DND-41 (cell line): ENCODE data around the gene FASTK.

ENCODE experiments used
- ATAC-seq: fragments of 200-7000 bp; cut with Tn5 transposase; 3 replicates; pipeline ENCODE4 v1.9.1; 2021; ENCODE audit warnings: low read depth; ENCODE audit not compliant: insufficient read depth
- DNase-seq: peaks from one replicate; pipeline ENCODE4 v3.0.0-alpha.2; 2020
- H2AFZ ChIP-seq: 2 replicates; pipeline ENCODE4 v1.6.0; 2012; ENCODE audit warnings: low read depth, low read length
- H3K27ac ChIP-seq: 2 replicates; pipeline ENCODE4 v1.5.1; 2012; ENCODE audit warnings: low read length, inconsistent platforms
- H3K27me3 ChIP-seq: fragments of 200-600 bp; sonication (generic); 2 replicates; pipeline ENCODE4 v1.6.0; 2012; ENCODE audit warnings: low read length, mild to moderate bottlenecking, inconsistent platforms; ENCODE audit not compliant: insufficient read depth, poor library complexity
- H3K36me3 ChIP-seq: 2 replicates; pipeline ENCODE4 v1.5.1; 2012; ENCODE audit warnings: low read length, inconsistent platforms; ENCODE audit not compliant: insufficient read depth
- H3K4me1 ChIP-seq: 2 replicates; pipeline ENCODE4 v1.5.1; 2012; ENCODE audit warnings: mild to moderate bottlenecking, low read length; ENCODE audit not compliant: insufficient read depth
- H3K4me2 ChIP-seq: 2 replicates; pipeline ENCODE4 v1.6.0; 2012; ENCODE audit warnings: mild to moderate bottlenecking, moderate library complexity, low read length, inconsistent platforms; ENCODE audit not compliant: insufficient read depth
- H3K4me3 ChIP-seq, 2 experiments: fragments of 200-600 bp in 1 of 2; shearing (Covaris generic) in 1 of 2; 2 replicates each; pipeline ENCODE4 v1.5.1; 2012 to 2016; ENCODE audit warnings: inconsistent platforms in 2 of 2, low read length in 2 of 2, mild to moderate bottlenecking in 2 of 2, low read depth in 1 of 2, moderate library complexity in 1 of 2
- H3K79me2 ChIP-seq: 2 replicates; pipeline ENCODE4 v1.6.0; 2012; ENCODE audit warnings: low read length, inconsistent platforms; ENCODE audit not compliant: insufficient read depth
- H3K9ac ChIP-seq: 2 replicates; pipeline ENCODE4 v1.6.0; 2012; ENCODE audit warnings: low read depth, mild to moderate bottlenecking, inconsistent platforms, low read length, moderate library complexity
- H3K9me3 ChIP-seq: 2 replicates; pipeline ENCODE4 v1.5.1; 2012; ENCODE audit warnings: low read length, moderate library complexity, mild to moderate bottlenecking, inconsistent platforms; ENCODE audit not compliant: insufficient read depth, severe bottlenecking
- H4K20me1 ChIP-seq: 2 replicates; pipeline ENCODE4 v1.6.0; 2012; ENCODE audit warnings: low read length; ENCODE audit not compliant: insufficient read depth
- EZH2 ChIP-seq: IDR thresholded peaks from 3 replicates; pipeline ENCODE4 v1.6.1; 2012; ENCODE audit warnings: borderline replicate concordance, low read depth, mild to moderate bottlenecking, moderate library complexity, low read length, inconsistent platforms; ENCODE audit not compliant: severe bottlenecking
- TF ChIP-seq, protein P1 (sequence below): IDR thresholded peaks from 2 replicates; pipeline ENCODE4 v1.5.1; 2012; ENCODE audit warnings: borderline replicate concordance, low read length, moderate library complexity, mild to moderate bottlenecking; ENCODE audit not compliant: poor library complexity, severe bottlenecking; ENCODE audit errors: extremely low read depth

FASTK gene

DNA sequence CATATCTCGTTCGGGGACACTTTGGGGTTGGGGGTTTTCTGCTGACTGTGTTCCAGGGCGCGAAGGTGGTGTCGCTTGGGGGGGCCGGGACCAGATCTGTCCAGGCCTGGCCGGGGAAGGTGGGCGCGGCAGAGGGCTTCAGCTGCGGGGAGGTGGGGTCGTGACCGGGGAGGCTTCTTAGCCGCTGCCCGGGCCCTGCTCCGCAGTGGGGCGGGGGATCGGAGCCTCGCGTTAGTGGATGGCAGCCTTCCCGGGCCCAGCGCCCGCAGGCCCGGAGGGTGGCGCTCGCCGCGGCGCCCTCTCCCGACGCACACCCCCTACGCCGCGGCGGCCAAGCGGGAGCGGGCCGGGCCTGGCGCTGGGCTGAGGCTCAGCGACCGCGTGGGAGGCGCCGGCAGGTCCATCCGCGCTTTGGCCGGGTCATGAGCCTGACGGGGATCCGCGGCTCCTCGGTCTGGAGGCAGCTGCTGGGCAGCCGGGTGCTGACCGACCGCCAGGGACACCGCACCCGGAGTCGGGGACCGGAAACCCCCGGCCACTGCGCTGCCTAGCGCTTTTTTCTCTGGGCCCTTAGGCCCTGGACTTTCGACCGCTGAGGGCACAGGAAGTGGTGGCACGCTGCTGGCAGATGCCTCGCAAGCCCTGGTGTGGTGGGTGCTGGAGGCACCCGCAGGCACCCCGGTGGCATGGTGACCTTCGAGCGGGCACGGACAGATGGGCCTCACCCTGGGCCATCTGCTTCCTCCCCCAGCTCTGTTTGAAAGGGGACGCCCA lies 6.8 kb upstream of the FASTK start:
- DNase-seq (no peak), ATAC-seq (no peak)
- peaks cover 14% of the 10 kb centered on the region for H3K27me3 ChIP-seq
- peak overlapping the region; percentile 30 to 60; a peak in 3 of 4 replicates for H3K4me3 ChIP-seq
- H3K9me3 ChIP-seq, result no peaks in the 10 kb centered on the region
- TF ChIP-seq, protein P1, sequence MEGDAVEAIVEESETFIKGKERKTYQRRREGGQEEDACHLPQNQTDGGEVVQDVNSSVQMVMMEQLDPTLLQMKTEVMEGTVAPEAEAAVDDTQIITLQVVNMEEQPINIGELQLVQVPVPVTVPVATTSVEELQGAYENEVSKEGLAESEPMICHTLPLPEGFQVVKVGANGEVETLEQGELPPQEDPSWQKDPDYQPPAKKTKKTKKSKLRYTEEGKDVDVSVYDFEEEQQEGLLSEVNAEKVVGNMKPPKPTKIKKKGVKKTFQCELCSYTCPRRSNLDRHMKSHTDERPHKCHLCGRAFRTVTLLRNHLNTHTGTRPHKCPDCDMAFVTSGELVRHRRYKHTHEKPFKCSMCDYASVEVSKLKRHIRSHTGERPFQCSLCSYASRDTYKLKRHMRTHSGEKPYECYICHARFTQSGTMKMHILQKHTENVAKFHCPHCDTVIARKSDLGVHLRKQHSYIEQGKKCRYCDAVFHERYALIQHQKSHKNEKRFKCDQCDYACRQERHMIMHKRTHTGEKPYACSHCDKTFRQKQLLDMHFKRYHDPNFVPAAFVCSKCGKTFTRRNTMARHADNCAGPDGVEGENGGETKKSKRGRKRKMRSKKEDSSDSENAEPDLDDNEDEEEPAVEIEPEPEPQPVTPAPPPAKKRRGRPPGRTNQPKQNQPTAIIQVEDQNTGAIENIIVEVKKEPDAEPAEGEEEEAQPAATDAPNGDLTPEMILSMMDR, result no peak
- TF ChIP-seq EZH2, result no peak
- H4K20me1 ChIP-seq, result peaks cover 25% of the 10 kb centered on the region
- H3K9ac ChIP-seq, result peak overlapping the region; percentile 52
- 0 out of 2 replicates have a peak overlapping the region, but pooled peaks have one; percentile 1 for H2AFZ ChIP-seq
- H3K4me1 ChIP-seq, result peaks cover 39% of the 10 kb centered on the region
- peak overlapping the region; percentile 67 for H3K4me2 ChIP-seq
- H3K27ac ChIP-seq, result no peak overlapping the region
- no peaks in the 10 kb centered on the region for H3K36me3 ChIP-seq
- H3K79me2 ChIP-seq, result peaks cover 20% of the 10 kb centered on the region

DNA sequence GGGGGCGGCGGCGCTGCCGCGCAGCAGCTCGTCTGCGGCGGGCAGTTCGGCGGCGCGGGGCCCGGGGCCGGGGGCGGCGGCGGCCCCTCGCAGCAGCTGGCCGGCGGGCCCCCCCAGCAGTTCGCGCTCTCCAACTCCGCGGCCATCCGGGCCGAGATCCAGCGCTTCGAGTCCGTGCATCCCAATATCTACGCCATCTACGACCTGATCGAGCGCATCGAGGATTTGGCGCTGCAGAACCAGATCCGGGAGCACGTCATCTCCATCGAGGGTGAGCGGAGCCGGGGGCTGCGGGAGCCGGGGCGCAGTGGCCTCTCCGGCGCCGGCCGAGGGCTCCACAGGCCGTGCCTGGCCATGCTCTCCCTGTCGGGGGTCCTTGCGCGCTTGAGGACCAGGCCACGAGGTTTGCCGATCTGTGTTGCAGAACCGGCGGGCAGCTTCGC lies 6.2 kb upstream of the FASTK start:
- H3K36me3 ChIP-seq, result peaks cover 4% of the 10 kb centered on the region; the same call in 1 of the 2 replicates
- ATAC-seq, result no peak
- peak overlapping the region; percentile 30 to 60; a peak in 3 of 4 replicates for H3K4me3 ChIP-seq
- H3K9me3 ChIP-seq, result no peaks in the 10 kb centered on the region
- no peak overlapping the region for H3K27ac ChIP-seq
- peaks cover 25% of the 10 kb centered on the region for H4K20me1 ChIP-seq
- peaks cover 14% of the 10 kb centered on the region for H3K27me3 ChIP-seq
- H3K4me2 ChIP-seq, result peak overlapping the region; percentile 67
- no peak for DNase-seq
- TF ChIP-seq, protein P1, result no peak
- no peak for TF ChIP-seq EZH2
- H2AFZ ChIP-seq, result peak overlapping the region; percentile 1; the same call in 1 of the 2 replicates
- peaks cover 45% of the 10 kb centered on the region for H3K4me1 ChIP-seq
- peak overlapping the region; percentile 52 for H3K9ac ChIP-seq
- H3K79me2 ChIP-seq, result peaks cover 26% of the 10 kb centered on the region

DNA sequence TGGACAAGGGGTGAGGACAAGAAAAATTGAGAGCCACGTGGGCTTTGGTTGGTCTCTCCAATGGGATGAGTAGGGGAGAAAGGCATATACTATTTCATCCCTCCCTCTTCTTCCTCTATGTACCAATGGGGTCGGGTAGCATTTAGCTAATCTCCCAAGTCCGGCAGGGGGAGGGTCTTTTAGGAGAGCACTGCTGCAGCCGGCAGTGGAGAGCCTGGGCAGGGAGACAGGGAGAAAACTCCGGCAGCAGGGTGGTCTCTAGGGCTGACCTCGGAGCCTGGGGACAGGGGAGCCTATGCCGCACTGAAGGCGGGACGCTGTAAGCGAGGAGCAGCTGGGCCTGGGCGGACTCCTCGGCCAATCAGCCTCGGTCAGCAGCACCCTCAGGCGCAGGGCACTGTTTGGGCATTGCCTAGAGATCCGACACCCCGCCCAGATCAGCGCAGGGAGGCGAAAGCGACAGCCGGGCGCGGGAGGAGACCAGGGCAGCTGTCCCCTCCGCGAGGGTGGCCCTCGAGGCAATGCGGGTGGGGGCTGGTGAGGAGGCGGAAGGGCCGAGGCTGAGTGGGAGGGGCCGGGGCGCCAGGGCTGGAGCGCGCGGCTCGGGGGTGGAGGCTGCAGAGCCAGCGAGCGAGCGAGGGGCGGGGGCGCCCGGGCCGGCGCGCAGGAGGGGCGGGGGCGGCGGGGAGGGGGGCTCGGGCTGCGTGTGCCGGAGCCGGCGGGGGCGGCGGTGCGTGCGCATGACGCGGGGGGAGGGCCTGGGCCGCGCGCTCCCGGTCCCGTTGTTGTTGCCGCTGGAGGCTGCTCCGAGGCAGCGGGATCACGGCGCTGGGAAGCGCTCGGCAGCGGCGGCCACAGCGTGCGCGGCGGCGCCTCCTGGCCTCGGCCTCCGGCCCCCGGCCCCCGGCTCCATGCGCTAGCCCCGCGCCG lies 5.3 kb upstream of the FASTK start, which contains the start of gene AGAP3:
TSS of gene AGAP3 (plus strand) at position 785 of the 930 bp plus-strand sequence. CDS start 267 bp downstream, outside the sequence.
- peaks cover 34% of the 10 kb centered on the region for H3K79me2 ChIP-seq
- TF ChIP-seq EZH2, result no peak
- TF ChIP-seq, protein P1, result no peak
- H3K9me3 ChIP-seq, result no peaks in the 10 kb centered on the region
- no peak within 1 kb of the TSS for H3K27ac ChIP-seq
- ATAC-seq (peak; percentile 13; the same call in 2 of the 3 replicates), DNase-seq (peak; percentile 61)
- H3K4me3 ChIP-seq, result peak within 1 kb of the TSS; percentile 30 to 66; a peak in 3 of 4 replicates
- H3K4me2 ChIP-seq, result peak within 1 kb of the TSS; percentile 79
- H3K36me3 ChIP-seq, result peaks cover 10% of the 10 kb centered on the region; the same call in 1 of the 2 replicates
- peak within 1 kb of the TSS; percentile 54 for H3K9ac ChIP-seq
- peaks cover 53% of the 10 kb centered on the region for H3K4me1 ChIP-seq
- peaks cover 21% of the 10 kb centered on the region for H4K20me1 ChIP-seq
- peaks cover 14% of the 10 kb centered on the region for H3K27me3 ChIP-seq
- peak within 1 kb of the TSS; percentile 80; the same call in 1 of the 2 replicates for H2AFZ ChIP-seq
